Embryonic facial prominence (tissue), 1 donor: ENCODE data around the gene ZDHHC14.
A peak's percentile ranks its signal among the peaks of the same experiment; 100 is the strongest.
"Not testable (repeated sequence)": the region's sequence is repeated elsewhere in the genome, so short reads cannot be mapped to it uniquely, and the experiment has no call there.

ENCODE experiments used
- DNase-seq: peaks from one replicate; pipeline ENCODE4 v3.0.0-alpha.2; 2016; ENCODE audit errors: extremely low spot score

ZDHHC14 gene

DNA sequence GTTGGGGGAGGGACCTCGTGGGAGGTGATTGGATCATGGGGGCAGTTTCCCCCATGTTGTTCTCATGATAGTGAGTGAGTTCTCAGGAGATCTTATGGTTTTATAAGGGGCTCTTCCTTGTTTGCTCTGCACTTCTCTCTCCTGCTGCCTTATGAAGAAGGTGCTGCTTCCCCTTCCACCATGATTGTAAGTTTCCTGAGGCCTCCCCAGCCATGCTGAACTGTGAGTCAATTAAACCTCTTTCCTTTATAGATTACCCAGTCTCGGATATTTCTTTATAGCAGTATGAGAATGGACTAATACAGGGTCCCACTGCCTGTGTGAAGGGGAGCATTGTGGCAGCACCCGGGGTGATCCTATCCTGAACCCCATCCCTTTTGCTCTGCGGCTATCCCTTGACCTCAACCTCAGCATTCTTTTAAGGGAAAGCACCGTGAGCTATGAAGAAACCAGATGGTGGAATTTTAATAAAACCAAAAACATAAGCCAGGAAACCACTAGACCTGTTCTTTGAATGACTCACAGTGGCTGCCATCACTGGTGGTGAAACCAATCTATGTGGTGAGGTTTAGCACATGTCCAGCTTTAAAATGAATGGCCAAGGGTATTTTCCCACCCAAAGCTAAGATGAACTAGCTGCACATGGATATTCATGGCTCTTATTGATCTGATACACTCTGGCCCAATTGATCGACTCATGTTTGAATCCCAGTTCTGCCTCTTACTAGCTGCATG, 62.2 kb downstream of the ZDHHC14 start:
- no peak for DNase-seq

DNA sequence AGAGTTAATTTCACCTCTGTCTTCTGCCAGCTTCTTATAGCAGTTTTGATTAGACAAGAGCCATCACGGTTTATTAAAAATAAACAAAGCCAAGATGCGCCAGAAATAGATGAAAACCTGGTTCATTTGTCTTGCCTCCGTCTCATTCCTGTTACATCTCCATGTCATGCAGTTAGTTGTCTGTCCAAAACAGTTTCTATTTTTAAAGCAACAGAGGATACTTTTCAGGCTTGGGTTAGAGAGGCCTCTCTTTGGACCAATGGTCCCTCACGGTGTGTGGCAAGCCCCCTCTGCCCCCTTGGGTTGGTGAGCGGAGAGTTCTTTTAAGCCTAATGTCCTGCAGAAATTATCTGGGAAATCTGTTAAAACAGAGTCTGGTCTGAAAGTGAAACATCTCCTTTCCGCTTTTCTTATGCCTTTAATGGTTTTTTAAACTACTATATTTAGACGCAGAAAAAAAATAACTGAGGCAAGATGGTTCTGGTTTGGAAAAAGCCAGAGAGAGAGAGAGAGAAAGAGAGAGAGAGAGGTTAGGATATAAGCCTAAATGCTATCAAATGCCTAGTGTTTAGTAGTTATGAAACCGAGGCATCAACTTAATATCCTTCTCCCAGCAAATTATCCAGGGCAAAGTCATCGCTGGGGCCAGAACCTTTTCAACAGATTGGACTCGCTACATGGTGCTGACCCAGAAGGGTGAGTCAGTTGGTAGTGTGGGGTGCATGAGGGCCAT, 64.5 kb downstream of the ZDHHC14 start:
- no peak for DNase-seq

DNA sequence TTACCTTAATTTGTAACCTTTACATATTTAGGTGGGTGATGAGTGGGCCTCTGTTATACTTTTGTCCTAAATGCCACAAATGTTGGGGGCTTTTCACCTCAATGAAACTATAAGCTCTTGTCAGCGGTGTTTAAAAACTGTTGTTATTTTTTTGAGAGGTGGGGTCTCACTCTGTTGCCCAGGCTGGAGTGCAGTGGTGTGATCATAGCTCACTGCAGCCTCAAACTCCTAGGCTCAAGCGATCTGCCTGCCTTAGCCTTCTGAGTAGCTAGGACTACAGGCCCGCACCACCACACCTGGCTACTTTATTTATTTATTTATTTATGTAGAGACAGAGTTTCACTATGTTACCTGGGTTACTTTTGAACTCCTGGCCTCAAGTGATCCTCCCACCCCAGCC, 66.7 kb downstream of the ZDHHC14 start:
- no peak for DNase-seq

DNA sequence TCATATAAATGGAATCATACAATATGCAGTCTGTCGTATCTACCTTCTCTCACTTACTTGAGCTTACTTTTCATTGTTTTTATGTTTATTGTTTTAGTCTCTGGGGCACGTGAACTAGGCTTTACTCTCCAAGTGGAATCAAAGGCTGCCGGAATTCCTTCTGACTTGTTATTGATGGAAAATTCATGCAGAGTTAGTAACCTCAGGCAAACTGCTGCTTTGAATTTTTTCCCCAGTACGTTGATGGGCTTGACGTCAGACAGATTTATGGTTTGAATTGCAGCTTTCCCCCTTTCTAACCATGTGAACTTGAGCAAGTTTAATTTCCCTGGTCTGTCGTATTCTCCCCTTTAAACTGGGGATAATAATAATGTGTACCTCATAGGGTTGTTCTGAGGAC, 68.6 kb downstream of the ZDHHC14 start:
- DNase-seq = peak; percentile 79

DNA sequence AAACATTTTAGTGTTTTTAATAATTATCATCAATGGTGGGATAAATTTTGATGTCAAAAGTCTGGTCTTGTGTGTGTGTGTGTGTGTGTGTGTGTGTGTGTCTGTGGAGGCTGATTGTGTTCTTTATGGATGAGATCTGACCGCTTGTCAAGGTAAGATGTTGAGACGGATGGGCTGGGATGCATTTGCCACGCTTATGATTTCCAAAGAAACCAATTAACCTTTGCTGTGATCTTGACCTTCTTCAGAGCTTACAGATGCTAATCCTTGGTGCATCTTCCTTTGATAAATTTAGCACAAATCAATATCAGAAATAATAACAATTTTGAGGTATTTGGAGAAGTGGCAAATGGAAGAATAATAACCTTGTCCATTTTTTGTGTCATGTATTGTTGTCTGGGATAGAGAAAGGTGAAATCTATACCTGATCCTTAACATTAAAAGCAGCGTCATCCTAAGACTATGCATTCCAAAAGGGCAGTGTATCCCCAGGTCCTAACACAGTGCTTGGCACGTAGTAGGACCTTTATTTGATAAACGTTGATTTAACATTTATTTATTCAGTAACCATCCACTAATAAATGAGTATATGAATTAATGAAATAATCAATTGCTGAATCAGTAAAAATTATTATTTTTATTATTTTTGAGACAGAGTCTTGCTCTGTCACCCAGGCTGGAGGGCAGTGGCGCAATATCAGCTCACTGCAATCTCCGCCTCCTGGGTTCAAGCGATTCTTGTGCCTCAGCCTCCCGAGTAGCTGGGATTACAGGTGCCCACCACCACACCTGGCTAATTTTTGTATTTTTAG, 70.1 kb downstream of the ZDHHC14 start:
- DNase-seq = no peak

DNA sequence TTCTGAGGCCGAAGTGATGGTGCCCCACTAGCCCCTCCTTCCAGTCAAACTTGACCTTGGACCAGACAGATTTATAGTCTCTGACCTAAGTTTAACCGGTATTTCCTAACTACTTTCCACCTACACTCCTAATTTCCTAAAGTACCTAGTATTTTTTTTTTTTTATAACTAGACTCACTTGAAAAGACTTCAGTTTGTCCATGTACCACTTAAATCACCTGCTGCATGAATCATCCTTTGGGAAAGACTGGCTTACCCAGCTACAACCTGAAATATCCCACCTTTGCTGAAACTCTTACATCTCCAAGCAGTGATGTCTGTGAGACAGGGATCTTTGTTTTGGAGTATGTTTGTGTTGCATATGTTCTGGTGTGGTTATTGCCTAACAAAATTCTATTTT, 71.1 kb downstream of the ZDHHC14 start:
- no peak for DNase-seq

DNA sequence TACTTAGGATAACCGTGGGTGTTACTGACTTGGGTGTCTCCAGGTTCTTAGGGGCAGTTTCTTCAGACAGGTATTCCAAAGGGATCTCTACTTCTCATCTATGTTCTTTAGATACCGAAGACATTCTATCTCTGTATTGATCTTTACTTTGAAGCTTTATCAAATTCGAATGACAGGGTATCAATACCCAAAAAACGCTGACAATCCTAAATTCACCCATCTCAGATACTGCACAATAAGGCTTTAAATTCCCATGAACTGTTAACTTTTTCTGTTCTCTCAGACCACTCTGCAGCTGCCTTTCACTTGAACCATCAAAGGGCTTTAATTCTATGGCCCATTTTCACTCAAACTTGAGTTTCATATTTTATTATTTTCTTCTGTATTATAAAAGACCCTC, 72.1 kb downstream of the ZDHHC14 start:
- DNase-seq = no peak

DNA sequence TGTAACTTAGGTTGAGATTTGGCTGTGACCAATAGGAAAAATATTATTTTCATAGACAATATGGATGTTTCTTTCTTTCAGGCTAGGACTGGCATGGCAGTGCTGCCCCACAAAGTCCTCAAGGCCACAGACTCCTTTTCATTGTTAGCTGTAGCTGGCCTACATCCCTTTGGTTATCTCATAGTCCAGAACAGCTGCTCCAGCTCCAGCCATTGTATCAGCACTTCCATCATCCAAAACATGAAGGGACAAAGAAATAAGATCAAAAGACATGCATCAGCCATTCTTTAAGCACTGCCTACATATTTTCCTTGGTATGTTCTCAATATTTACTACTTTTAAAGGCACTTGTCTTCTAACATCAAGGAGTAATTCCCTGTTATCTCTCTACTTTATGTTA, 73.0 kb downstream of the ZDHHC14 start:
- DNase-seq = no peak

DNA sequence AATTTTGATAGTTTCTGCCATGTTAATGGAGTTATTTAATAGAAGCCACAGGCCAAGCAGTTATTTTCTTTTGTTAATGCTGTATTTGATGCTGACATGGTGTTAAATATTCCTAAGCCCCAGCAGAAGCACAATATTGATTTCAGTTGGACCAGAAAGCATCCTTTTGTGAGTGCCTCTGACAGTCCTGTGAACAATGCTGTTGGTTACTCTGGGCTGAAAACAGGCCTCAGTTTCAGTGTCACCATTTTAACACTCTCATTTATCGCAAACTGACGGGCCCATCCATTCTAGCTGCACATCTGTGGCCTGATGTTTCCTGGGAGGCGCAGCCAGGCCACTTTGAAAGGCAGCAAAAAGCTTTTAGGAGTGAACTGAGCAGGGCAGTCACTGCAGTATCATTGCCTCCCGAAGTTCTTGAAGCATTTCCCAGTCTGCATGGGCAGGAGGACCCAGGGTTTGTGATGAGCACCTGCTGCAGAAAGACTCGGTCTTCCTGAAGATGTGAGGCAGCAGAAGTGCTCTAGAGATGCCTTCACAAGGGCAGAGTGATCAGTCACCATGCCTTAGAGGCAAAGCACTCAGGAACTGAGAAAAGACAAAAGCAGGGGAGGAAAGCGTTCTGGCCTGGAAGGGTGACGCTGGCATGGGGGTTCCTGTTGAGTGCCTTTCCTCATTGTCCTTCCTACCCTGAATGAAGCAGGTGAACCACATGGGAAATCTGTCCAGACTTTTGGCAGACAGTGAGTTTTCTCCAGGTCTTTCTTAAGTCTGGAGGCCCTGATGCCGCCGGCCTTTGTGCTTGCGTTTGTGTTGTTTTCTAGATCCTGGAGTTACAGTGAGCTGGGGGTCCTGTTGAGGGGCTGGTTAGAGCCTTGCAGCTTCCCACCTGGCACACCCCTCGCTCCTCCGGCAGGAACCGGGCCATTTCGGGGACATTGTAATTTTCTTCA, 74.0 kb downstream of the ZDHHC14 start:
- no peak for DNase-seq

DNA sequence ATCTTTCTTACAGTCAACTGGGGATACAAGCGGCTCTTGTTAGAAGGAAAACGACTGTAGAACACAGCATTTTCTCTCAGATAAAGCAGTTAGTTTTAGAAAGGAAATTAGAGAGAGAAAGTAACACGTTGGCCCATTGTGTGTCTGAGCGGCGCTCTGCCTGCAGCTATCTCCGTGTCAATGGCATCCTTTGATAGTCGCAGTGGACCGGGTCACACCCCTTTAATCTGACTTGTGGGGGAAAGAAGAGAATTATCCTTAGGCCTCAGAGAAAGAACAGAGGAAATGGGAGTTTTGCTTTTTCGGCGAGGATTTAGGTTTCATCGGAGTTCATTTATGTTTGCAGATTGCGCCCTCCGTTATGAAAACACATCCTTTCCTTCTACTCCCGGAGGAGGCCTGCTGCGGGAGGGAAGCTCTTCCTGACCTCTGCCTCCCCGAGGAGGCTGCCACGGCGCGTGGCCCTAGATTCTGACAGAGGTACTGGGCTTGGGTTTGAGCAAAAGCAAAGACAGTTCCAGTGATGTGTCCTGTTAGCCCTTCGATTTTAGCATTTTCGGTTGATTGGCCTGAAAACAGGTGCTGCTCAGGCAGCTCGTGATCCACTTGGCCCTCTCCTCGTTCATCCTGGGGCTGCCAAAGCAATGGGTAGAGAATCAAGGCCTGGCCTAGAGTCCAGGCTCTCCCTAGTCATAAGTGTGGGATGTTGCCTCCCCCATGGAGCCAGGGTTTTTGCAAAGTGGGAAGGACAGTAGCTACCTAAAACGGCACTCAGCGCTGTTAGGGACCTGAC, 74.9 kb downstream of the ZDHHC14 start:
- DNase-seq = no peak

DNA sequence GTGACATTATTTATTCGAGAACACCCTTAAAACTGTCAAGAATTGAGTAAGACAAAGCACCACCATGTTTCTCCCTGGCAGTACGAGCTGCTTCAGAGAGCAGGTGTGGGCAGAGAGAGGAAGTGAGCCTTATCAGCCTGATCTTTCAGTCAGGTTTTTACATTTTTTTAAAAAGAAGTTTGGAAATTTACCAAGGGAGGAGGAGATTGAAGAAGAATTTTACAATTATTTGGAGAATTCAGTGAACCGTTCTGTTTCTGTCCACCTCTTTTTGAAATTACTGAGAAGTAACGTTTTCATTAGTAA, 75.5 kb downstream of the ZDHHC14 start:
- DNase-seq = no peak

DNA sequence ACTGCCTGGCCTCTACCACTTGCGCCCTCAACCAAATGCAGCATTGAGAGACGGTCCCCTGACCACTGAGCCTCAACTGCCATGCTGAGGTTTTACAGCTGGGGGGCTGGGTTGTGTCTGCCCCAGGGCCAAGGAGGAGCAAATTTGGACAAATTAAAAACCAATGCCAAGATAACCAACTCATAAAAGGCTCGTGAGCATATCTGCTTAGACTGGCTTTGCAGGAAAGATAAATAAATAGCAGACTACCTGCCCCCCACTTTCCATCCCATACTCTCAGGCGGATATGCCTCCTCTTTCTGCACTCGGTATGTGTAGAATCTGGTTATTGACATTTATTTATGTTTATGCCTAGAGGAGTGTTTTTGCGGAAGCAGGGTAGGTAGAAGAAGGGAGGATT, 76.8 kb downstream of the ZDHHC14 start:
- DNase-seq = no peak

DNA sequence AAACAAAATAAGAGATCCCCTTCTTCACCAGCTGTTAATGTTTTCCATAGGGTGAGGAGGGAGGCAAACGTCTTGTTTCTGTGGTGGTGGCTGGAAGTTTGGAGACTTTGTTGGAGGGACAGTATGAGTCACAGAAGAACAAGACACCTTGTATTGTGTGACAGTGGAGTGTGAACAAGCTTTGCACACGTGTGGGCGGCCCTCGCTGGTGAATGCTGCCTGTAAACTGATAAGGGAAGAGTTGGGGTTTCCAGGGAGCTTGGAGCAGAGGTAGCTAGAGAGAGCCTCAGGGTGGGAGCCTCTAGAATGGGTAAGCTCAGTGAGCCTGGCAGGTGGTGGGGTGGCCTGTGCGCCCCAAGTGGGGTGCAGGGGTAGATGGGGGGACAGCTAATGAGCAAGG, 78.3 kb downstream of the ZDHHC14 start:
- no peak for DNase-seq

DNA sequence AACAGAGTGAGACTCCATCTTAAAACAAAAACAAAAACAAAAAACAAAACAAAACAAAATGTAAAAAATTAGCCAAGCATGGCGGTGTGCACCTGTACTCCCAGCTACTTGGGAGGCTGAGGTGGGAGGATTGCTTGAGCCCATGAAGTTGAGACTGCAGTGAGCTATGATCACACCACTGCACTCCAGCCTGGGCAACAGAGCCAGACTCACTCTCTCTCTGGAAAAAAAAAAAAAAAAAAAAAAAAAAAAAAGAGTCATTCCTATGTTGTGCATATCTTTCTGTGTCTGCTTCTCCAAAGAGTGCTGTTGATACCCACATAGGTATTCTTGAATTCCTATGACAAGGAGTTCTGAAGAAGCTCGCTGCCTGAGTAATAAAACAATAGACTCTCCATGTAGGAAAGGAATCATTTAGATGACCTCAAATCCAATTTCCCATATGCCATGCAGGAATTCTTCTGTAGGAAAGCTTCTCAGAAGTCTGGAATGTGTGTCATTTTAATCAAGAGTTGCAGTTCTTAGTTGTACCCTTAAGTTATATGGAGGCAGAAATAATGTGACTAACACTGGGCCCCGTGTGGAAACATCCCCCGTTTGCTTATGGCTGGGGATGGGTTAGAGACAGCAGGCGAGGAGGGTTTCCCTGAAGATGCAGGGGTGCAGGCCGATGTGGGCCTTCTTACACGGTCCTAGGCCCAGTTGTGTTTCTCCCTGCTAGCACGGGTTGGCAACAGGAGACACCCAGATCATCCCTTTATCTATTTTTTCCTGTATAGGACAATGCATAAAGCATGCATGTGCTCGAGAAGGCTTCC, 79.4 kb downstream of the ZDHHC14 start:
- no peak for DNase-seq

DNA sequence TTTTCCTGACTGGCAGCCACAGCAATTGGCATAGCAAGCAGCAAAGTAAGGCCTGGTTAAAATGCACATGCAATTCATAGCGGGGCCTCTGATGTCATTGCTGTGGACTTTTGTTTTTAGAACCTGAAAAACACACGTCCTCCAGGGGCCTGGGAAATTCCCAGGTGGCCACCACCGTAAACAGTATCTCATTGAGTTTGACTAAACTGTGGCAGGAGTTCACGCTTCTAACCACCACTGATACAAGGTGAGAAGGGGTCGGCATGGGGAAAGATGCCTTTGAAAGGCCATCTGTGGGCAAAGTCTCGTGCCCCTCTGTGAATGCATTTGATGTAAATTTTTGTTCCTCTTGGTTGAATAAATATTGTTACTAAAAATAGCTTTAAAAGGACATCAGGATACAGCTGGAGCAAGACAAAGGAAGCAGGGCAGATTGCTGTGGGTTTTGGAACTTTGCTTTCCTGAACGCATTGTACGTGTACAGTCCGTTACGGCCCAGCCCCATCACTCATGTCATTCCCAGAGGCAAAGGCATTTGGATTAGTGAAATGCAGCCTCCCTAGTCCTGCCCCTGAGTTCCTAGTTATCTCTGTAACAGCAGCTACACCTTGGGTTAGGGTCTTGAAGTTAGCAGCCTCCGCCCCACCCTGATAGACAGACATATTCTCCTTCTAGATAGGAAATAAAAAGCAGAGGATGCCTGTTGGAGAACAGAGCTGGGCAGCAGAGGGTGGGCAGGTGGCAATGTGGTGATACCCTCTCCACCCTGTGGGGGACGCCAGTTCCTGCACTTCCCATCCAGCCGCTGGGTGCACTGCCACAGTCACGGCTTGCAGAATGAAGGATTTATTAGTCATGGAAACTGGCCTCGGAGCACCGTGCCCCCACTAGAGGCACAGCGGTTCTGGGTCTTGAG, 80.3 kb downstream of the ZDHHC14 start:
- DNase-seq = no peak

DNA sequence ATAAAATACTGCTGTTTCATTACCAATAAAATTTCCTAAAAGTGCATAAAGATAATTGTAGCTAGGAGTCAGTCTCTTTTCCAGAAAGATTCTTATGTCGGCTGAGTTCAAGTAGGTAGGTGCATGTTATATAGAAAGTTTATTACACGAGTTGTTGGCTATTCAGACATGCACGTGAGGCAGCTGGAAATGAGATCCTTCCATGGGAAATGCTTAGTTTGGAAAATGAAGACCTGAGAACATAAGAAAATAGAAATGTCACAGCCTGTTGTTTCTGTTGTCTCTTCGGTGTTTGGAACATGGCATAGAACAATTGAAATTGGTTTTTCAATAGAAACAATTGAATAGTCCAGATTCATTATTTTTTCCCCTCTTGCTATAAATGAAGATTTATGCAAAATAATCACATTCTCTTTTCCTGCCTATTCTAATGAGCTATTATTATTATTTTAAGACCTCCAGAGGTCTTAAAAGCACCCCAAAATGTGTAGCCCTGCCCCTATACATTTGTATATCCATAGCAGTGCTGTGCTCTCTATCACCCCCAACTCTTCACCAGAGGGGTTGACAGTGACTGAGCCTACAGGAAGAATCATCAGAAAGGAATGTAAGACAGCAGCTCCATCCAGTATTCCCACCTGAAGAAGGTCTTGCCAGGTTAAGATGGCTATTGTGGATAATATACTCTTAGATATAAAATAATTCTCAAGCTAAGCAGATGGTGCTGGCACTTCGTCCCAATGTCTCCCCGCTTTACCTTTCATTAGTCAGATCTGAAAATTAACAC, 82.2 kb downstream of the ZDHHC14 start:
- no peak for DNase-seq

DNA sequence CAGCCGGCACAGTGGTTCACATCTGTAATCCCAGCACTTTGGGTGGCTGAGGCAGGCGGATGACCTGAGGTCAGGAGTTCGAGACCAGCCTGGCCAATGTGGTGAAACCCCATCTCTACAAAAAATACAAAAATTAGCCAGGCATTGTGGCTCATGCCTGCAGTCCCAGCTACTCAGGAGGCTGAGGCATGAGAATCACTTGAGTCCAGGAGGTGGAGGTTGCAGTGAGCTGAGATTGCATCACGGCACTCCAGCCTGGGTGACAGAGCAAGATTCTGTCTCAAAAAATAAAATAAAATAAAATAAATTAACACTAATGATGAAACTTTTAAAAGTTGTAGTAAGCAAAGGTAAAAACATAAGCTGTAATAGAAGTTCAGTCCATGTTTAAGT, 82.7 kb downstream of the ZDHHC14 start:
- not testable (repeated sequence) for DNase-seq
